Astrocyte of the spinal cord (primary cell): ENCODE data around the gene PLXDC2.
A peak's percentile ranks its signal among the peaks of the same experiment; 100 is the strongest.

Source experiments
- DNase-seq: peaks from one replicate; pipeline ENCODE4 v3.0.0; 2011; ENCODE audit warnings: low read depth, low spot score
- H3K4me3 ChIP-seq: 2 replicates; pipeline ENCODE4 v1.5.1; 2011; ENCODE audit warnings: low read depth, mild to moderate bottlenecking, low read length, moderate library complexity
- in situ Hi-C: cut with HindIII; loops from 2 replicates; pipeline ENCODE4 v1.10.0; 2017; ENCODE audit warnings: low sequenced_read_pairs
- TF ChIP-seq, protein P1 (sequence below): IDR thresholded peaks from 2 replicates; pipeline ENCODE4 v1.5.1; 2012; ENCODE audit warnings: low read depth, mild to moderate bottlenecking, low read length, inconsistent platforms

Gene PLXDC2

DNA sequence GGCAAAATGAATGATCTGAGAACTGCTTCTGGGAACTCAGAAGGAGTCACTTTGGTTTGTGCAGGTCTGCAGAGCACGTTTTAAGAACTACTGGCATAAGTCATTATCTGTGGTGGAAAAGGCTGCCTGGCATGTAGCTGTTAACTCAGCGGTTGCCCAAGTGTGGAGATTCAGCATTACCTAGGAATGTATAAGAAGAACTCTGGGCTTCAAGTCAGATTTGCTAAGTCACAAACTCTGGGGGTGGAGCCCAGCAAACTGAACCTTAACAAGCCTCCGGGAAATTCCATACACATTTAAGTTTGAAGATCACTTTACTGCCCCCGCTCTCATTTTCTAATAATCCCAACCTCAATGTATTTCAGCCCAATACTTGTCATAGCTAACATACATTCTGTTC is 31.1 kb downstream of the PLXDC2 start:
- DNase-seq = peak; percentile 68
- TF ChIP-seq, protein P1, sequence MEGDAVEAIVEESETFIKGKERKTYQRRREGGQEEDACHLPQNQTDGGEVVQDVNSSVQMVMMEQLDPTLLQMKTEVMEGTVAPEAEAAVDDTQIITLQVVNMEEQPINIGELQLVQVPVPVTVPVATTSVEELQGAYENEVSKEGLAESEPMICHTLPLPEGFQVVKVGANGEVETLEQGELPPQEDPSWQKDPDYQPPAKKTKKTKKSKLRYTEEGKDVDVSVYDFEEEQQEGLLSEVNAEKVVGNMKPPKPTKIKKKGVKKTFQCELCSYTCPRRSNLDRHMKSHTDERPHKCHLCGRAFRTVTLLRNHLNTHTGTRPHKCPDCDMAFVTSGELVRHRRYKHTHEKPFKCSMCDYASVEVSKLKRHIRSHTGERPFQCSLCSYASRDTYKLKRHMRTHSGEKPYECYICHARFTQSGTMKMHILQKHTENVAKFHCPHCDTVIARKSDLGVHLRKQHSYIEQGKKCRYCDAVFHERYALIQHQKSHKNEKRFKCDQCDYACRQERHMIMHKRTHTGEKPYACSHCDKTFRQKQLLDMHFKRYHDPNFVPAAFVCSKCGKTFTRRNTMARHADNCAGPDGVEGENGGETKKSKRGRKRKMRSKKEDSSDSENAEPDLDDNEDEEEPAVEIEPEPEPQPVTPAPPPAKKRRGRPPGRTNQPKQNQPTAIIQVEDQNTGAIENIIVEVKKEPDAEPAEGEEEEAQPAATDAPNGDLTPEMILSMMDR = no peak
- in situ Hi-C loops = no loop called here
- H3K4me3 ChIP-seq = no peak overlapping the region

GRCh38 chr10:19848226-19848985 is 32.2 kb downstream of the PLXDC2 start:
- DNase-seq = no peak
- TF ChIP-seq, protein P1 = no peak
- in situ Hi-C loops = no loop called here
- H3K4me3 ChIP-seq = no peak overlapping the region

GRCh38 chr10:19853831-19854230 is 37.6 kb downstream of the PLXDC2 start:
- TF ChIP-seq, protein P1 = no peak
- in situ Hi-C loops = no loop called here
- no peak for DNase-seq
- no peak overlapping the region for H3K4me3 ChIP-seq

DNA sequence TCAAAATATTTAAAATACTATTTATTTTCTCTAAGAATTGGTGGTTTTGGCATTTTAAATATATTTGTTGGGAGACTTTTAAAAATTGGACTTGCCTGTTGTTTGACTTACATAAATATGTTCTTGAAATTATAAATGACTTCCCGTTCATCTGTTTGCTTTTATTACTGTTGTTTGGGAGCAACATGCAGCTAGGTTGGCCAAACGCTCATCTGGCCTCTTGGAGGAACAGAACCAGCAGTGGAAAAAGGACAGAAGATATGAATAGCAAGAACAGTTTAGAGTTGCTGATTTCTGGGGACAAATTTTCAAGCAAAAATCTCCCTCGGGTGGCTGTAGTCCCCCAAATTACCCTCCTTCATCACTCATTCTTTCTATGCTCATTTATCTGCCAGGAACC is 41.6 kb downstream of the PLXDC2 start:
- in situ Hi-C loops = no loop called here
- no peak for DNase-seq
- TF ChIP-seq, protein P1 = no peak
- H3K4me3 ChIP-seq = no peak overlapping the region

DNA sequence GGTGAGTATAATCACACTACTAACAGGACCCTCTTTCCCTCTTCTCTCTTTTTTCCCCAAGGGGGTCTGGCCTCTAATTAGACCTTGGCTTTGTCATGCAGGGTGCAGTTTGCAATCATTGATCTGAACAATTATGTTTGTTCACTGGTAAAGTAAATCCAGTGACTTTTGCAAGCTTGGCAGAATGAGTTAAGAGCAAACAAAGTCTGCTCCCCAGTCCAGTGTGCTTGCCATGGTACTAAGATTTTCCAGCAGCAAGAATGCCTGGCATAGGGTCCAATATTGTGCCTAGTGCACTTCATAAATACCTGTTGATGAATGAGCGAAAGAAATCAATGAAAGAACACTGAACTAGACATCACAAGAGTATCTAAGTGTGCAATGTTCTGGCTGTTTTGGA is 43.9 kb downstream of the PLXDC2 start:
- TF ChIP-seq, protein P1 = no peak
- in situ Hi-C loops = no loop called here
- DNase-seq = no peak
- no peak overlapping the region for H3K4me3 ChIP-seq

- in situ Hi-C loops = no loop called here
- no peak for DNase-seq
- no peak overlapping the region for H3K4me3 ChIP-seq
- TF ChIP-seq, protein P1 = no peak
Observed at GRCh38 chr10:19862811-19863515, 46.7 kb downstream of the PLXDC2 start.
